ENCODE data around the gene SCRT2. TPM values are rescaled to one million over a fixed set of nuclear protein-coding genes. Genes with fewer than 3 reads are reported as not detected.
A peak's percentile ranks its signal among the peaks of the same experiment; 100 is the strongest.

Gene SCRT2
- total and polyA plus RNA-seq, 9 of the 15 experiments (the other 6 are each of a cell fraction or from before 2014, with no cell fraction given): 0.04 to 0.75 (median 0.13) TPM; not detected in 2

DNA sequence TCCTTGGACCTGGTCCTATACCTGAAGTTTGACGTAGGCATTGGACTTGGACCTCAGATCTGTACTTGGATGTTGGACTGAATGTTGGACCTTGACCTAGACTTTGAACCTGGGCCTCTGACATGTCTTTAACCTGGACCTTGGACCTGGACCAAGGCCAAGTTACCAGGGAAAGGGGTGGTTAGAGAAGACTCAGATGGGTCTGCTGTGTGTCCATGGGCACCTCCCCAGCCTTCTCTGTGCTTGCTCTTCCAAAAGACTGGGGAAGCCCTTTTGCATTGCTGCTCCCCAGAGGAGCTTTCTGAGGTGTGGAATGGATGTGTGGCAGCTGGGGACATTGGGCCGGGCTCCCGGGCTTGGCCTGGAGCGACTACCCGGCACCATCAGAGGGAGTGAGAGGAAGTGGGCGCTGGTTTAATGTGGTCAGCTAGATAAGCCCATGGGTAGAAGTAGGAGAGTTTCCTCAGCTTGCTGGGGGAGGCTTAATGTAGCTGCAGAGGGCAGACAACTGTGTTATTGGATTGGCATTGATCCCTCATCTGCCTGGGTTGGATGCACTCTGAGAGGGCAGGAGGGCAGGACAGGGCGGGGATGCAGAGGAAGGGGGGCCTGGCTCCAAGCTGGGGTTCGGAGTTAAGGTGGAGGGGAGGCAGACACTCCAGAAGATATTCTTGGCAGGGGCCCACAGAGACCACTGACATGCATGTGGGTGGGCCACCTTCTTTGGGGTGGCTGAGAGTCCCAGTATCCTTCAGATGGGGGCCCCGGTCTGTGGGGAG, 4.2 kb downstream of the SCRT2 start (continued):
- TF ChIP-seq HNRNPLL (IDR thresholded peaks at IDR 0.05; ENCODE audit: low read depth, low read length, poor library complexity, severe bottlenecking) (no peak), GTF2A2 (tag; IDR thresholded peaks at IDR 0.05) (no peak), PHB2 (IDR thresholded peaks at IDR 0.05; ENCODE audit: low read depth) (no peak), NFATC3 (IDR thresholded peaks at IDR 0.05) (no peak), OTX1 (CRISPR knock-in tag; IDR thresholded peaks at IDR 0.05) (no peak), TOE1 (IDR thresholded peaks at IDR 0.05; ENCODE audit: borderline replicate concordance) (no peak), TOE1 (CRISPR knock-in tag; IDR thresholded peaks at IDR 0.05; ENCODE audit: borderline replicate concordance, low read depth) (no peak), TAF1 (IDR thresholded peaks at IDR 0.05; ENCODE audit: control insufficient read depth, extremely low read depth, insufficient read depth, low read length, severe bottlenecking) (peak; percentile 38), PRPF4 (IDR thresholded peaks at IDR 0.05; ENCODE audit: insufficient read depth, low read depth, low read length, poor library complexity, severe bottlenecking) (no peak), SETDB1 (IDR thresholded peaks at IDR 0.05; ENCODE audit: low read length) (no peak), RB1 (IDR thresholded peaks at IDR 0.05; ENCODE audit: low read depth) (no peak)
- TF ChIP-seq, protein P1, sequence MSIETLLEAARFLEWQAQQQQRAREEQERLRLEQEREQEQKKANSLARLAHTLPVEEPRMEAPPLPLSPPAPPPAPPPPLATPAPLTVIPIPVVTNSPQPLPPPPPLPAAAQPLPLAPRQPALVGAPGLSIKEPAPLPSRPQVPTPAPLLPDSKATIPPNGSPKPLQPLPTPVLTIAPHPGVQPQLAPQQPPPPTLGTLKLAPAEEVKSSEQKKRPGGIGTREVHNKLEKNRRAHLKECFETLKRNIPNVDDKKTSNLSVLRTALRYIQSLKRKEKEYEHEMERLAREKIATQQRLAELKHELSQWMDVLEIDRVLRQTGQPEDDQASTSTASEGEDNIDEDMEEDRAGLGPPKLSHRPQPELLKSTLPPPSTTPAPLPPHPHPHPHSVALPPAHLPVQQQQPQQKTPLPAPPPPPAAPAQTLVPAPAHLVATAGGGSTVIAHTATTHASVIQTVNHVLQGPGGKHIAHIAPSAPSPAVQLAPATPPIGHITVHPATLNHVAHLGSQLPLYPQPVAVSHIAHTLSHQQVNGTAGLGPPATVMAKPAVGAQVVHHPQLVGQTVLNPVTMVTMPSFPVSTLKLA (conservative IDR thresholded peaks at IDR 0.05): peak in 1 of 2 experiments; percentile 51; a peak in 2 of 4 replicates
- TF ChIP-seq, protein P2, sequence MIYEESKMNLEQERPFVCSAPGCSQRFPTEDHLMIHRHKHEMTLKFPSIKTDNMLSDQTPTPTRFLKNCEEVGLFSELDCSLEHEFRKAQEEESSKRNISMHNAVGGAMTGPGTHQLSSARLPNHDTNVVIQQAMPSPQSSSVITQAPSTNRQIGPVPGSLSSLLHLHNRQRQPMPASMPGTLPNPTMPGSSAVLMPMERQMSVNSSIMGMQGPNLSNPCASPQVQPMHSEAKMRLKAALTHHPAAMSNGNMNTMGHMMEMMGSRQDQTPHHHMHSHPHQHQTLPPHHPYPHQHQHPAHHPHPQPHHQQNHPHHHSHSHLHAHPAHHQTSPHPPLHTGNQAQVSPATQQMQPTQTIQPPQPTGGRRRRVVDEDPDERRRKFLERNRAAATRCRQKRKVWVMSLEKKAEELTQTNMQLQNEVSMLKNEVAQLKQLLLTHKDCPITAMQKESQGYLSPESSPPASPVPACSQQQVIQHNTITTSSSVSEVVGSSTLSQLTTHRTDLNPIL (CRISPR knock-in tag; IDR thresholded peaks at IDR 0.05): no peak
- TF ChIP-seq, protein P3, sequence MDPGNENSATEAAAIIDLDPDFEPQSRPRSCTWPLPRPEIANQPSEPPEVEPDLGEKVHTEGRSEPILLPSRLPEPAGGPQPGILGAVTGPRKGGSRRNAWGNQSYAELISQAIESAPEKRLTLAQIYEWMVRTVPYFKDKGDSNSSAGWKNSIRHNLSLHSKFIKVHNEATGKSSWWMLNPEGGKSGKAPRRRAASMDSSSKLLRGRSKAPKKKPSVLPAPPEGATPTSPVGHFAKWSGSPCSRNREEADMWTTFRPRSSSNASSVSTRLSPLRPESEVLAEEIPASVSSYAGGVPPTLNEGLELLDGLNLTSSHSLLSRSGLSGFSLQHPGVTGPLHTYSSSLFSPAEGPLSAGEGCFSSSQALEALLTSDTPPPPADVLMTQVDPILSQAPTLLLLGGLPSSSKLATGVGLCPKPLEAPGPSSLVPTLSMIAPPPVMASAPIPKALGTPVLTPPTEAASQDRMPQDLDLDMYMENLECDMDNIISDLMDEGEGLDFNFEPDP (CRISPR knock-in tag; IDR thresholded peaks at IDR 0.05): no peak
- TF ChIP-seq, protein P4, sequence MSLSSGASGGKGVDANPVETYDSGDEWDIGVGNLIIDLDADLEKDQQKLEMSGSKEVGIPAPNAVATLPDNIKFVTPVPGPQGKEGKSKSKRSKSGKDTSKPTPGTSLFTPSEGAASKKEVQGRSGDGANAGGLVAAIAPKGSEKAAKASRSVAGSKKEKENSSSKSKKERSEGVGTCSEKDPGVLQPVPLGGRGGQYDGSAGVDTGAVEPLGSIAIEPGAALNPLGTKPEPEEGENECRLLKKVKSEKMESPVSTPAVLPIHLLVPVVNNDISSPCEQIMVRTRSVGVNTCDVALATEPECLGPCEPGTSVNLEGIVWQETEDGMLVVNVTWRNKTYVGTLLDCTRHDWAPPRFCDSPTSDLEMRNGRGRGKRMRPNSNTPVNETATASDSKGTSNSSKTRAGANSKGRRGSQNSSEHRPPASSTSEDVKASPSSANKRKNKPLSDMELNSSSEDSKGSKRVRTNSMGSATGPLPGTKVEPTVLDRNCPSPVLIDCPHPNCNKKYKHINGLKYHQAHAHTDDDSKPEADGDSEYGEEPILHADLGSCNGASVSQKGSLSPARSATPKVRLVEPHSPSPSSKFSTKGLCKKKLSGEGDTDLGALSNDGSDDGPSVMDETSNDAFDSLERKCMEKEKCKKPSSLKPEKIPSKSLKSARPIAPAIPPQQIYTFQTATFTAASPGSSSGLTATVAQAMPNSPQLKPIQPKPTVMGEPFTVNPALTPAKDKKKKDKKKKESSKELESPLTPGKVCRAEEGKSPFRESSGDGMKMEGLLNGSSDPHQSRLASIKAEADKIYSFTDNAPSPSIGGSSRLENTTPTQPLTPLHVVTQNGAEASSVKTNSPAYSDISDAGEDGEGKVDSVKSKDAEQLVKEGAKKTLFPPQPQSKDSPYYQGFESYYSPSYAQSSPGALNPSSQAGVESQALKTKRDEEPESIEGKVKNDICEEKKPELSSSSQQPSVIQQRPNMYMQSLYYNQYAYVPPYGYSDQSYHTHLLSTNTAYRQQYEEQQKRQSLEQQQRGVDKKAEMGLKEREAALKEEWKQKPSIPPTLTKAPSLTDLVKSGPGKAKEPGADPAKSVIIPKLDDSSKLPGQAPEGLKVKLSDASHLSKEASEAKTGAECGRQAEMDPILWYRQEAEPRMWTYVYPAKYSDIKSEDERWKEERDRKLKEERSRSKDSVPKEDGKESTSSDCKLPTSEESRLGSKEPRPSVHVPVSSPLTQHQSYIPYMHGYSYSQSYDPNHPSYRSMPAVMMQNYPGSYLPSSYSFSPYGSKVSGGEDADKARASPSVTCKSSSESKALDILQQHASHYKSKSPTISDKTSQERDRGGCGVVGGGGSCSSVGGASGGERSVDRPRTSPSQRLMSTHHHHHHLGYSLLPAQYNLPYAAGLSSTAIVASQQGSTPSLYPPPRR (CRISPR knock-in tag; IDR thresholded peaks at IDR 0.05; ENCODE audit: borderline replicate concordance): no peak
- TF ChIP-seq, protein P5, sequence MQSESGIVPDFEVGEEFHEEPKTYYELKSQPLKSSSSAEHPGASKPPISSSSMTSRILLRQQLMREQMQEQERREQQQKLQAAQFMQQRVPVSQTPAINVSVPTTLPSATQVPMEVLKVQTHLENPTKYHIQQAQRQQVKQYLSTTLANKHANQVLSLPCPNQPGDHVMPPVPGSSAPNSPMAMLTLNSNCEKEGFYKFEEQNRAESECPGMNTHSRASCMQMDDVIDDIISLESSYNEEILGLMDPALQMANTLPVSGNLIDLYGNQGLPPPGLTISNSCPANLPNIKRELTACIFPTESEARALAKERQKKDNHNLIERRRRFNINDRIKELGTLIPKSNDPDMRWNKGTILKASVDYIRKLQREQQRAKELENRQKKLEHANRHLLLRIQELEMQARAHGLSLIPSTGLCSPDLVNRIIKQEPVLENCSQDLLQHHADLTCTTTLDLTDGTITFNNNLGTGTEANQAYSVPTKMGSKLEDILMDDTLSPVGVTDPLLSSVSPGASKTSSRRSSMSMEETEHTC (IDR thresholded peaks at IDR 0.05): no peak

Measured in K562 (cell line).